ENCODE results near the gene TBC1D14.
"Not testable (repeated sequence)": the region's sequence is repeated elsewhere in the genome, so short reads cannot be mapped to it uniquely, and the experiment has no call there.

Gene TBC1D14

GRCh38 chr4:7059662-7060061 lies 150.0 kb downstream of the TBC1D14 start:
- no peak for DNase-seq (ENCODE audit: low read depth in 3 of 3)

GRCh38 chr4:7060346-7061150 lies 150.9 kb downstream of the TBC1D14 start:
- DNase-seq (ENCODE audit: low read depth in 3 of 3), result no peak

GRCh38 chr4:7061815-7062214 lies 152.2 kb downstream of the TBC1D14 start:
- DNase-seq (ENCODE audit: low read depth in 3 of 3), result no peak

GRCh38 chr4:7062816-7063215 lies 153.2 kb downstream of the TBC1D14 start:
- no peak for DNase-seq (ENCODE audit: low read depth in 3 of 3)

GRCh38 chr4:7063362-7063761 lies 153.7 kb downstream of the TBC1D14 start:
- no peak for DNase-seq (ENCODE audit: low read depth in 3 of 3)

GRCh38 chr4:7066006-7066405 lies 156.4 kb downstream of the TBC1D14 start:
- no peak for DNase-seq (ENCODE audit: low read depth in 3 of 3)

GRCh38 chr4:7066493-7066892 lies 156.9 kb downstream of the TBC1D14 start:
- no peak for DNase-seq (ENCODE audit: low read depth in 3 of 3)

GRCh38 chr4:7067126-7067451 lies 157.5 kb downstream of the TBC1D14 start:
- no peak for DNase-seq (ENCODE audit: low read depth in 3 of 3)

GRCh38 chr4:7067452-7068278 lies 158.0 kb downstream of the TBC1D14 start, which contains the start of gene GRPEL1:
TSS of gene GRPEL1 (minus strand) at chr4:7068064. CDS start at chr4:7068032, 32 bp downstream.
- DNase-seq (ENCODE audit: low read depth in 3 of 3), result peak in 2 of 3 experiments; percentile 100

- peak in 1 of 3 experiments; percentile 100 for DNase-seq (ENCODE audit: low read depth in 3 of 3)
Observed at GRCh38 chr4:7068279-7068842, 158.7 kb downstream of the TBC1D14 start.

- DNase-seq (ENCODE audit: low read depth in 3 of 3), result no peak
Observed at GRCh38 chr4:7068883-7069282, 159.3 kb downstream of the TBC1D14 start.

- DNase-seq (ENCODE audit: low read depth in 3 of 3), result peak; percentile 72 to 85 (median 76)
Observed at GRCh38 chr4:7070729-7071511, 161.3 kb downstream of the TBC1D14 start.

- no peak for DNase-seq (ENCODE audit: low read depth in 3 of 3)
Observed at GRCh38 chr4:7073059-7073458, 163.4 kb downstream of the TBC1D14 start.

GRCh38 chr4:7073526-7074390 lies 164.1 kb downstream of the TBC1D14 start:
- no peak for DNase-seq (ENCODE audit: low read depth in 3 of 3)

- DNase-seq (ENCODE audit: low read depth in 3 of 3), result no peak
Observed at GRCh38 chr4:7074426-7074825, 164.8 kb downstream of the TBC1D14 start.

GRCh38 chr4:7075962-7076695 lies 166.5 kb downstream of the TBC1D14 start:
- no peak for DNase-seq (ENCODE audit: low read depth in 3 of 3)

GRCh38 chr4:7076696-7077082 lies 167.1 kb downstream of the TBC1D14 start:
- DNase-seq (ENCODE audit: low read depth in 3 of 3), result no peak

GRCh38 chr4:7077371-7077770 lies 167.7 kb downstream of the TBC1D14 start:
- no peak for DNase-seq (ENCODE audit: low read depth in 3 of 3)

GRCh38 chr4:7078025-7078424 lies 168.4 kb downstream of the TBC1D14 start:
- DNase-seq (ENCODE audit: low read depth in 3 of 3), result no peak

- DNase-seq (ENCODE audit: low read depth in 3 of 3), result not testable (repeated sequence)
Observed at GRCh38 chr4:7079483-7079882, 169.9 kb downstream of the TBC1D14 start.

Data from stimulated activated CD4-positive, alpha-beta T cell treated with anti-CD3 and anti-CD28 coated beads, TNF-alpha, amount 100 ng/mL, for 24 hours (primary cell).